ENCODE measurements around the gene PCDHGB3.

GRCh38 chr5:141356950-141357349 lies 13.1 kb upstream of the PCDHGB3 start:
- TF ChIP-seq CTCF (IDR thresholded peaks at IDR 0.05) (no peak), POLR2A (IDR thresholded peaks at IDR 0.05) (no peak)
